Stomach (tissue), 9 donors: ENCODE results near the gene DCANP1. TPM values are rescaled to one million over a fixed set of nuclear protein-coding genes. Genes with fewer than 3 reads are reported as not detected.

Experiments used
- DNase-seq, 2 donors: peaks; one replicate each; pipeline versions ENCODE4 v3.0.0 to v3.0.0-alpha.2; 2013 to 2019
- H3K27ac ChIP-seq, 5 donors: fragments of 200-600 bp in 4 of 5; sonication (generic) in 4 of 5; one replicate each; pipeline ENCODE4 v1.5.1; 2013 to 2019; ENCODE audit warnings: mild to moderate bottlenecking in 1 of 5, moderate library complexity in 1 of 5
- H3K27me3 ChIP-seq, 3 donors: fragments of 200-600 bp; sonication (generic); one replicate each; pipeline ENCODE4 v1.5.1; 2017 to 2019; ENCODE audit warnings: mixed run types in 1 of 3
- H3K36me3 ChIP-seq, 4 donors: fragments of 200-600 bp; sonication (generic); 1 replicate in 3 of 4; 2 replicates in 1 of 4; pipeline ENCODE4 v1.5.1; 2016 to 2019
- H3K4me1 ChIP-seq, 4 donors: fragments of 200-600 bp; sonication (generic); one replicate each; pipeline ENCODE4 v1.5.1; 2016 to 2019
- H3K4me3 ChIP-seq, 4 donors: fragments of 200-600 bp; sonication (generic) in 3 of 4; one replicate each; pipeline ENCODE4 v1.5.1; 2016 to 2019; ENCODE audit warnings: mild to moderate bottlenecking in 1 of 4
- H3K9me3 ChIP-seq, 4 donors: fragments of 200-600 bp; sonication (generic); one replicate each; pipeline ENCODE4 v1.5.1; 2016 to 2019
- CTCF ChIP-seq, 7 experiments: fragments of 450-650 bp in 4 of 7; fragments of 200-600 bp in 3 of 7; sonication (generic) in 3 of 7; IDR thresholded peaks; one replicate each; pipeline ENCODE4 v1.5.1; 2016 to 2019; ENCODE audit warnings: antibody characterized with exemption in 7 of 7, control low read depth in 2 of 7, mild to moderate bottlenecking in 1 of 7
- EP300 ChIP-seq: sonication (generic); formaldehyde crosslinking; IDR thresholded peaks from one replicate; pipeline ENCODE4 v1.6.1; 2017; ENCODE audit warnings: antibody characterized with exemption
- POLR2A ChIP-seq, 4 donors: fragments of 450-650 bp; IDR thresholded peaks; one replicate each; pipeline ENCODE4 v1.6.1; 2016; ENCODE audit warnings: antibody characterized with exemption in 4 of 4, control low read depth in 2 of 4, mild to moderate bottlenecking in 1 of 4, moderate library complexity in 1 of 4
- POLR2AphosphoS5 ChIP-seq, 3 donors: sonication (generic); formaldehyde crosslinking; IDR thresholded peaks; one replicate each; pipeline ENCODE4 v1.6.1; 2016; ENCODE audit warnings: antibody characterized with exemption in 3 of 3
- WGBS, 5 donors: extraction: QIAGEN DNeasy Blood & Tissue Kit in 3 of 5; methylation state at CpG; one replicate each; pipeline versions ENCODE4 v1.1.5 to v1.1.7; 2013 to 2018; 5-methylcytosine and 5-hydroxymethylcytosine counted together
- intact Hi-C: fragments of 100-400 bp; cut with DNase I; formaldehyde crosslinking; loops from one replicate; pipeline ENCODE4 v1.15.1; 2023; ENCODE audit warnings: low total_unique reads
- polyA plus RNA-seq, 3 donors: library from polyadenylated mRNA; stranded (reverse); fragments of 200-250 nt; gene quantifications; one replicate each; pipeline ENCODE4 v1.2.3, GENCODE V29; 2013
- total RNA-seq, 5 donors: library from RNA; depleted of rRNA; stranded (reverse); fragments of >200 nt; gene quantifications; one replicate each; pipeline versions ENCODE4 v1.1.0 to v1.2.3, GENCODE V29; 2014 to 2016
- donor health status: healthy with polysubstance abuse.
- donor health status: Bipolar disorder and iron deficiency.
- donor health status: healthy.

Gene DCANP1
- total and polyA plus RNA-seq, 8 donors: 0.55 TPM; not detected in 7

GRCh38 chr5:135489466-135490244 lies 42.5 kb upstream of the DCANP1 start:
- Histone ChIP-seq H3K27me3 (peaks cover 6 to 78% (median 65%) of the 10 kb centered on the region in 3 donors), H3K9me3 (no peaks in the 10 kb centered on the region), H3K4me1 (peaks cover 21 to 47% (median 30%) of the 10 kb centered on the region in 4 donors), H3K27ac (no peak overlapping the region), H3K36me3 (no peaks in the 10 kb centered on the region), H3K4me3 (peak overlapping the region; percentile 38 to 48 (median 43))
- 7 to 17% (median 9%) methylated on average over 35 to 53 of the region's 53 CpGs for WGBS, 5 donors
- no peak for TF ChIP-seq CTCF (IDR thresholded peaks at IDR 0.05)
- no peak for TF ChIP-seq EP300
- TF ChIP-seq POLR2AphosphoS5 (IDR thresholded peaks at IDR 0.05): no peak
- DNase-seq: no peak
- intact Hi-C loops: no loop called here

- intact Hi-C loops: no loop called here
- WGBS, 5 donors: 2 to 8% (median 2%) methylated on average over 34 to 44 of the region's 44 CpGs
- H3K4me1 ChIP-seq: peaks cover 21 to 44% (median 30%) of the 10 kb centered on the region in 4 donors
- TF ChIP-seq CTCF (IDR thresholded peaks at IDR 0.05) (no peak), POLR2A (IDR thresholded peaks at IDR 0.05) (no peak), EP300 (no peak)
- peak overlapping the region; percentile 38 to 48 (median 43) for H3K4me3 ChIP-seq
- peak in 1 of 2 donors; percentile 78 for DNase-seq
- peaks cover 6 to 78% (median 65%) of the 10 kb centered on the region in 3 donors for H3K27me3 ChIP-seq
- no peak overlapping the region for H3K27ac ChIP-seq
- no peaks in the 10 kb centered on the region for H3K36me3 ChIP-seq
- no peaks in the 10 kb centered on the region for H3K9me3 ChIP-seq
These were observed 41.7 kb upstream of the DCANP1 start for GRCh38 chr5:135488727-135489465.

GRCh38 chr5:135487839-135488514 lies 40.8 kb upstream of the DCANP1 start:
- H3K9me3 ChIP-seq: no peaks in the 10 kb centered on the region
- WGBS, 5 donors: 29 to 37% (median 35%) methylated on average over 11 of the region's 11 CpGs
- peaks cover 6 to 79% (median 65%) of the 10 kb centered on the region in 3 donors for H3K27me3 ChIP-seq
- H3K27ac ChIP-seq: no peak overlapping the region
- intact Hi-C loops: no loop called here
- TF ChIP-seq EP300 (no peak), CTCF (IDR thresholded peaks at IDR 0.05) (no peak), POLR2A (IDR thresholded peaks at IDR 0.05) (no peak), POLR2AphosphoS5 (IDR thresholded peaks at IDR 0.05) (no peak)
- H3K36me3 ChIP-seq: no peaks in the 10 kb centered on the region
- H3K4me3 ChIP-seq: no peak overlapping the region
- peaks cover 21 to 39% (median 30%) of the 10 kb centered on the region in 4 donors for H3K4me1 ChIP-seq
- no peak for DNase-seq

- no peak for DNase-seq
- Histone ChIP-seq H3K27me3 (peaks cover 6 to 78% (median 59%) of the 10 kb centered on the region in 3 donors), H3K4me3 (no peak overlapping the region), H3K4me1 (peaks cover 21 to 39% (median 30%) of the 10 kb centered on the region in 4 donors), H3K36me3 (no peaks in the 10 kb centered on the region), H3K9me3 (no peaks in the 10 kb centered on the region), H3K27ac (no peak overlapping the region)
- intact Hi-C loops: no loop called here
- 47 to 81% (median 56%) methylated on average over 1 of the region's 1 CpG for WGBS, 5 donors
- TF ChIP-seq POLR2AphosphoS5 (IDR thresholded peaks at IDR 0.05) (no peak), POLR2A (IDR thresholded peaks at IDR 0.05) (no peak), EP300 (no peak), CTCF (IDR thresholded peaks at IDR 0.05) (no peak)
These were observed 39.9 kb upstream of the DCANP1 start for GRCh38 chr5:135487037-135487395.
